Measurements from ENCODE around the gene NHEJ1.

GRCh38 chr2:219058541-219059374 lies 101.9 kb downstream of the NHEJ1 start:
- TF ChIP-seq CTCF (IDR thresholded peaks at IDR 0.05) (no peak), POLR2A (IDR thresholded peaks at IDR 0.05) (no peak)

All from heart left ventricle (tissue), 13 donors.